SK-N-DZ (cell line): ENCODE data around the gene GULP1.
"Not testable (repeated sequence)": the region's sequence is repeated elsewhere in the genome, so short reads cannot be mapped to it uniquely, and the experiment has no call there.

ENCODE experiments used
- DNase-seq: peaks from one replicate; pipeline ENCODE4 v3.0.0-alpha.2; 2015; ENCODE audit warnings: low spot score

The GULP1 gene

DNA sequence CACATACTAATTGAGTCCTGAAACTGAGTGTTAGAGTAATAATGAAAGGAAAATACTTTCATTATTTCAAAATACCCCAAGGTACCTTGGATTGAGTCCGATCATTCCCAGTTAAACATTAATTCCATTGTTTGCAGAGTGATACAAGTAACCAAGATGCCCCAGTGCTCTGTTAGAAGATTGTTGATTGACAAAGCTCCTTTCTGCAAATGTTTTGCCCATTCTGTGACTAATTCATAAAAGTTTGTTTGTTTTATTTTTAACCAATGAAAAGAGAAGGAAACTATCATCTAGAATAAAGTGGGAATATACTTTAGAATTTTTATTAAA lies 124.0 kb downstream of the GULP1 start:
- DNase-seq: no peak

DNA sequence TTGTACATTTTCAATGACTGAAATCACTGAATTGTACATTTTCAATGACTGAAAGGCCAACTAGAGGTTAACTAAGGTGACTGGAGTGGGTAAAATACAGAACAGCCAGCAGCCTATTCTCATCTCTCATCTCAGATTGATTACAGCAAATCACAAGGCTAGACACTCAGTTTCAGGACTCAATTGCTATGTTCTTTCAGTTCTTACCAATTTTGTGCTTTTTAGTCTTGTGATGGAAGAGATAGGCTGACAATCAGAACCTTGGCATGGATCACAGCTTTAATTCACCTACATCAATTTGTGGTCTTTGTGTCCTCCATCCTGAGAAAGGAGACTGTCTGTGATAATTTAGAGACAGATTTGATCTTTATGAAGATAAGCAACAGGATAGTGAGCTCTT lies 124.7 kb downstream of the GULP1 start:
- DNase-seq: peak; percentile 96

DNA sequence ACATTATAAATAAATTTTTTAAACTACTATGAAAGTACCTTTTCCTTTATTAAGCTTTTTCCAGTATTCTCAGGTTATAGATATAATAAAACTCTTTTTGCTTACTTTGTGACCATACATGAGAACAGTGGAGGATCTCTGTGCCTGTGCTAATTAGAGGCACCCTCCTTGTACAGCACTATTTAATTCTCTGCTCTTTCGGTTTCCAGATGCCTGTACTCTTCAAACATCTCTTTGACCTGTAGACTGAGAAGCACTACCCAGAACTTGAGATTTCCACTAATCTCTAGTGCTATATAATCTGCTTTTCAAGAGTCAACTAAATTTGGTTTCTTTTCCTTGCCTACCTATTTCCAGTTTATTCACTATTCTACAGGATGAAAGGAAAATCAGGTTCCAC lies 131.1 kb downstream of the GULP1 start:
- DNase-seq: no peak

DNA sequence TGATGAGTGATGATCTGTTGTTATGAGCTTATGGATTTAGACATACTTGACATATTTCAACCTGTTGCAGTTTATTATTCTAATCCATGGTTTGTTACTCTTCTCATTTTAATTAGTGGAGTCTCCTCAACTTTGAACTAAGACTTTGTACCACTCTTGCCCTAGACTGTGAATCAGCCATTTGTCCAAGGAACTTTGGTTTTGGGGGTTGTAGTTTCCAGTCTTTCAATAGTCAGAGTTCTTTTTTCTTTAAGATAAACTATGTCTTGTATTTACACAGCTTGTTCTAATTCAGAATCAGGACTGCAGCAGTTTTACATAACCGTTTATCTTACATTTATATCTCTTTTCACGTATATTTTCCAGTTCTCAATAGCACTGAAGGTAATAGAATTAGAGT lies 133.6 kb downstream of the GULP1 start:
- no peak for DNase-seq

DNA sequence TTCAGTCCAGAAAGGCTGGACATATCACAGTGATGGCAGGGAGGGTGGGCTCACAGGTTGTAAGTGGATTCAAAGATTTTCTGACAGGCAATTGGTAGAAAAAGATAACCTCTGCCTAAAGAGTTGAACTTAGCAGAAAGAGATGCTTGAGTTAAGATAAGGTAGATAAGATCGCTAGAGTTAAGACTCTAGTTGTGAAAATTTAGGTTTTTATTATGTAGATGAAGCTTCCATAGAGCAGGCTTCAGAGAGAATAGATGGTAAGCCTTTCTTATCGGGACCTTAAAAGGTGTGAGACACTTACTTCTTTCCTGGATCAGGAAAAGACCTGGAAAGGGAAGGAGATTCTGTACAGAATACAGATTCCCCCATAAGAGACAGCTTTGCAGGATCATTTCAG lies 134.4 kb downstream of the GULP1 start:
- DNase-seq: no peak

DNA sequence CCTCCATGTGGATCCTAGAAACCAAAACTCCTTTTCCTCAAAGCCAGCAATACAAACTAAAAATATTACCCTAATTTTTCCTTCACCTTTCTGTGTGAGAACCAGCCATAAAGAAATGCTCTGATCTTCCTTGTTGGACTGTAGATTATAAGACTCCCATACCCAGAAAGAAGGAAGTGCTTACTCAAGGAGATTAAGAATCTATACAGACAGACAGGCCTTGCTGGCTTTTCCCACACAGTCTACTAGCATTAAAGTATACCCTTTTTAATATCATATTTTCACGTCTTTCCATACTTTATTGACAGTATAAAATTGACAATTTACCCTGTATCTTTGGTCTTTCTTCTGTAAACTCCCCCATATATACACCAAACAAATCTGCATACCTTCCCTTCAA lies 139.0 kb downstream of the GULP1 start:
- no peak for DNase-seq

DNA sequence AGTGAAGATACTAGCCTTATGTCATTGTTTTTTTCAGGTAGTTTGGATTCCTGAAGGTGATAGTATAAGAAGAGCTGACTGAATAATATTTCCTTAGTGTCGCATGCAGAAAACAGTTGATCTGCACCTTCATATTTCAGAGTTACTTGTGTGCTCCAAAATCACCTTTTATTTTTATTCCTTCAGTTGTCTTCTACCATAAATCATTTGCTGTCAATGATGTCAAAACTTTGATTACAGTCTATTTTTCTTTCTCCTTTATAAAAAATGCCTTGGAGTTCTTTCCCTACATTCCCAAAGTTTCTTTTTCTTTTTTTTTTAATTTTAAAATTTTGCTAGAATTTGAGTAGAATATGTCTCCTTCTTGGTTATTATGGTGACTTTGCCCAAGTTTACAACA lies 142.3 kb downstream of the GULP1 start:
- DNase-seq: no peak

DNA sequence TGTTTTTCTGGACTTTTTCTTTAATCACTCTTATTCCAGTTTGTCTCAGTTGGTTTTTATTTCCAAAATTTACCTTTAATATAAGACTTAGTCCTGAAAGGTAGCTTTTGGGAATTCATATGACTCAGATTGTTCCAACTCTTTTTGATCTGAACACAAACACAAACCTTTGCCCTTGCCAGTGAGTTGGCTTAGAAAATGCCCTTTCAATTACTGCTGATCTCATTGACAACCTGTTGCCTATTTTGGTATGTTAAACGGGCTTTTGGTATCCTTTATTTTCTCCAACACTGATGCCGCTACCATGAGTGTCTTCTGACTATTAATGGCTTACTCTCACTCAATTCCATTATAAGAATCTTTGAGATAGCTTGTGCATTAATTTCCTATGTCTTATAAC lies 143.4 kb downstream of the GULP1 start:
- DNase-seq: no peak

DNA sequence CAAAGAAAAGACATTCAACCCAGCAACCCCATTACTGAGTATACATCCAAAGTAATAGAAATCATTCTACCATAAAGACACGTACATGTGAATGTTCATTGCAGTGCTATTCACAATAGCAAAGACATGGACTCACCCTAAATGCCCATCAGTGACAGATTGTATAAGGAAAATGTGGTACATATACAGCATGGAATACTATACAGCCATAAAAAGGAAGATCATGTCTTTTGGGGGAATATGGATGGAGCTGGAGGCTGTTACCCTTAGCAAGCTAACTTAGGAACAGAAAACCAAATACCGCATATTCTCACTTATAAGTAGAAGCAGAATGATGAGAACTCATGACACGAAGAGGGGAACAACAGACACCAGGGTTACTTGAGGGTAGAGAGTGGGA lies 145.9 kb downstream of the GULP1 start:
- no peak for DNase-seq

DNA sequence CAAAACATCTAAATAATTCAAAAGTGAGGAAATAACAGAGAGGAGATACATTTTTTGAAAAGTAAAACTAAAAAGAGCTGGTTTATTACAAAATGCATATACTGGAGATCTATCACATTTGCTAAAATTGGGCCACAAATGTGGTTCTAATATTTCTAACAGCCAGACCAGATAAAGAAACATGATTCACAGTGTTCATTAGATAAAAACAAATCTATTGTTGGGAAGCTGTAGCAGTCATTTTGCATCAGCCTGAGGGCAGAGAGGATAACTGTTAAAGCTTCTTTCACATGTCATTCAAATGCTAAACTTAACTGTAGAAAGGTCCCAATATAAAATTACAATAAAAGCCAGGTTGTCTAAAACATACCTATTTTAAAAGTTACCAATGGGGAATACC lies 148.3 kb downstream of the GULP1 start:
- no peak for DNase-seq

DNA sequence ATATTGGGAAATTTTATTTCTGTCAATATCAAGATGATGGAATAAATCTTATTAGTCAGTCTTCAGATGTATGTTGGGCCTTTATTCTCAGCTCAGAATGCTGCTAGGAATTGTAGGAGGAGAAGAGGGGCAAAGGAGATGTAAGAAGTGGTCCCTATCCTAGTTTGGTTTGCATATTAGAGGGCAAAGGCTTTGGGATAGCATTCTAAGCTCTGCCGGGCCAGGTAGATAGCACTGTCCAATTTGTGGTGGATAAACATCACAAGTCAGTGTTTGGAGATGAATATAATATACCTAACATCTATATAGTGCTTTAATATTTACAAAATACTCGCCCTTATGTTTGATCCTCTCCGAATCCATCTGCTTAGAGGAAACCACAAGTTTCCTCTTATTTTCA lies 149.2 kb downstream of the GULP1 start:
- DNase-seq: no peak

DNA sequence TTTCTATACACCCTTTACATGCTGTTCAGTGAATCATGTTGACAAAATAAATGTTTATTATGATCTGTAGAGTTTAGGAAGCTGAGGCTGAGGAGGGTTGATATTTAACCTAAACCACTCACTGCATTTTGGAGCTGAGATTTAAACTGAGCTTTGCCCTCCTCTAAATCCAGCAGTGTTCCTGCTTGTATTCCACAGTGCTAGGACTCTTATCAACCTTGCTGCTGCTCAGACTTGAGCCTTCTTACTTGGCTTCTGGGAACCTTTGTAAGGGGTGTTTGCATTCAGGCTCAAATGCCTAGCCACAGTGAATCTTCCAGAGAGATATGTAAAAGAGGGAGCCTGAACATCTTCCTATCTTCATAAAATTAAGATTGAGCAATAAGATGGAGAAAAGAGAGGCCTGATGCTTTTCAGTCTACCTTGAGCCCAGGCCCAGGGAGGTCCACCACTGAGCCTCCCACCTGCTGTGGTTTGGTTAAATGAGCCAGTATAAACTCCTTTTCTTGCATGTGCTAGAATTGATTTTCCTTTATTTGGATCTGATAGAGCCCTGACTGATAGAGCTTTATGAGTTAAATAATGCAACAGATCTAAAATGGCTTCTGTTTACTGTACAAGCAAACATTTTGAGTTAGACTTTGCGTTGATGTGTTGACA lies 149.7 kb downstream of the GULP1 start:
- DNase-seq: no peak

DNA sequence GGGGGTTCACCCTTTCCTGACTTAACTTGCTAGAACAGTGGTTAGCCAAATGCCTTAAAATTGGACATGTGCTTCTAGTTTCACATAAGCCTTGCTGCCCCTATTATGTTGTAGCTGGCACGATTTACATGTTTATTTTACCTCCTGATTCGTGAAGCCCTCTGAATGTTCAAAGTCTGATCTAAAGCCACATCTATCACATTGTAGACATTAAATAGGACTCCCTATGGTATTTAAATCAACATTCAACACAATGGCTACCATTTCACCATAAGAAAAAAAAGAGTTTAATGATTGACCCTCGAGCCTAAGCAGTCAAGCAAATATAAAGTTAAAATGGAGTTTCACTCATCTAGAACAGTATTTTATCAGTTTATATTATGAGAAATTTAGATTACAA lies 151.5 kb downstream of the GULP1 start:
- DNase-seq: no peak

DNA sequence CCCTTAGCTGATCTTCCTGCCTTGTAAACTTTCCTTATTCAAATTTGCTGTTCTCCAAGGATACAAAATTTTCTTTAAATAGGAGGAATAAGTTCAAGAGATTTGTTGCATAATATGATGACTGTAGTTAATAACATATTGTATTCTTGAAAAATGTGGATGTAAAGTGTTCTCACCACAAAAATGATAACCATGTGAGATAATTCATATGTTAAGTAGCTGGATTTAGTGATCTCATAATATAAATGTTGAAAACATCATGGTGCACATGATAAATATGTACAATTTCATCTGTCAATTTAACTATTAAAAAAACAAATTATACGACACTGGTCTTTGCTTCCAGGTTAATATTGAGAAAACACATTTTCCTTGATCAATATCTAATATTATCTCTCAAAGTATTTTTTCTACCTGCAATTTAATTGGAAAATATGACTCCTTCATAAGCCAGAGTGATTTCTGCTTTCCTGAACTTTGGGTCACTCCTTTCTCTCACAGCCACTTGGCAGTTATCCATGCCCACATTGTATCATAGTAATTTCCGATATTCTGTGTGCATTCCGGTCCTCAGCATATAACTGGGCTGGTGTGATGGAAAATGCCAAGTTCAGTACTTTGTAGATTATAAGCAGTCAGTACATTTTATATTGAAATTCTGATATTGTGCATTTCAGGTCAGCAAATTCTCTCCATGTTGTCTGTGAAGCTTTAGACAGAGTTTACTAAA lies 152.6 kb downstream of the GULP1 start:
- DNase-seq: no peak

DNA sequence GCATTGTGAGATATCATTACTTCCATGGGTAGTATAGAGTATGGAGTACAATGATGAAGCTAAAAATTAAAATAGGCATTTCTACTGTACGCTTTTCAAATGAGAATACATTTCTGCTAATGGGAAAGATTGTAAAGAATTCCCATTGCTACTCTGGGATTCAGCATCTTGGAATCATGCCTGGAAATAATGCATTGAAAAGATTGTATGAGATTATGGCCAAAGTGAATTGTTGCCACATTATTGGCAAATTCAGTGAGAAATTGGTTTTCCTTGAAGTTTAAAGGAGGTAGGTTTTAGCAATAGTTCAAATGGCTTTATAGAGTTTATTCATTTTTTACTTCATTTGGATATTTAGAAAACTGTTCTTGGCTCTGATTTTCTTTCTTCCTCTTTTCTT lies 157.9 kb downstream of the GULP1 start:
- DNase-seq: no peak

DNA sequence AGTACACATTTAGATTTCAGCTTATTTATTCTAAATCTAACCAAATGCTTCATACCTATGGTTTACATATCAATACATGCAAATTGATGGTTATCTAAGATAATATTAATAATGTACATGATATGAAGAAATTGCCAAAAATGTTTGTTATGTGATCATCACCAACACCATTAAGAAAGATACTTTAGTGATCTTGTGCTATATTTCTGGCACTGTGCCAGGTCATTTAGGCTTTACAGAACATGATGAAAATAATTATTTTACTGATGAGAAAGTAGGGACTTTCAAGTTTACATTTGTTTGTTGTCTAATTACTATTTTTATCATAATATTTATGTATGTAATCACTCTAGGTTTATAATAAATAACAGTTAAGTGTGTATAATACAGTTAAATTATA lies 158.3 kb downstream of the GULP1 start:
- DNase-seq: no peak

DNA sequence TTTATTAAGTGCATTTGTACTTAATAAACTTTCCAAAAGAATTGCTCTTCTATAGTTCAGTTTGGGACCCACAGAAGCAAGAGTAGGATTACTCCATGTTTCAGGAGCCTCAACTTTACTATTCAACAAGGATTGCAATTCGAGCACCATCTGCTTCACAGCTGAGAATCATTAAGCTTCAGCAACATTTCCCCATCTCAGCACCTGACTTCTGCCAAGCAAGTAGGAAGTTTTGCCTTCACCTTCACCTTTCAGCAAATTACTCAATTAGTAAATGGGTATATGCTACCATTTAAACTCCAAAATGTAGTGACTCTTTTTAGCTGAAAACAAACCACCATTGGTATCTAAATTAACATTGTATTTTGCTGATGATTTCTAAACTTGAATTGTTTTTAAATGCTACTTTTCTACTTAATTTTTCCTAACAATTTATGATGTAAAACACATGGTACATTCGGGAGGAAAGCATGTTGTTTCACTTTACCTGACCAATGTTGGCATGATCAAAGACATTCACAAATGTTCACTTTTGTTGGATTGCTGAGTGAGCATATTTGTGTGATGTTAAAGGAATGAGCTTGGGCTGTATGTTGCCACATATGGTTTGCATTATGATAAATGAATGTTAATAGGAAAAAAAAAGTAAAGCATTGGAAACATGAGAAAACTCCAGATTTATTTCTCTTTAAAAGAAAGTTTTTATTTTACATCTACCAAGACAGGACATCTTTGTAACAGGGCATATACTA lies 159.2 kb downstream of the GULP1 start:
- DNase-seq: no peak

DNA sequence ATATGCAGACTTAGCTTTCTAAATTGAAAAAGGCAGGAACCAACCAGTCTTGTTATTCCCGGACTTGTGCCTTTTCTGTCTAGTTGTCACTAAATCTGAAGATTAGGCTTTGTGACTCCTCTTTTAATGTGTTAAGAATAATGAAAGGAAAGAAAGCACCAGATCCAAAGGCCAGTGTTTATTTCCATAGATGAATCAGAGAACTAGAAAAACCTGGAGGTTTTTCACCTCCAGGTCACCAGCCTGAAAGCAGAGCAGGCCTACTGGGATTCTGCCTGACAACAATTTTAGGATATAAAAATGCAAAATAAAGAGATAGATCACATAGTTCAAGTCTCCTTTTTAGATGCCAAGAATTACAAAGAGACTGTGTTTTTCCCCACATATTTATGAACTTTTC lies 160.4 kb downstream of the GULP1 start:
- DNase-seq: no peak

DNA sequence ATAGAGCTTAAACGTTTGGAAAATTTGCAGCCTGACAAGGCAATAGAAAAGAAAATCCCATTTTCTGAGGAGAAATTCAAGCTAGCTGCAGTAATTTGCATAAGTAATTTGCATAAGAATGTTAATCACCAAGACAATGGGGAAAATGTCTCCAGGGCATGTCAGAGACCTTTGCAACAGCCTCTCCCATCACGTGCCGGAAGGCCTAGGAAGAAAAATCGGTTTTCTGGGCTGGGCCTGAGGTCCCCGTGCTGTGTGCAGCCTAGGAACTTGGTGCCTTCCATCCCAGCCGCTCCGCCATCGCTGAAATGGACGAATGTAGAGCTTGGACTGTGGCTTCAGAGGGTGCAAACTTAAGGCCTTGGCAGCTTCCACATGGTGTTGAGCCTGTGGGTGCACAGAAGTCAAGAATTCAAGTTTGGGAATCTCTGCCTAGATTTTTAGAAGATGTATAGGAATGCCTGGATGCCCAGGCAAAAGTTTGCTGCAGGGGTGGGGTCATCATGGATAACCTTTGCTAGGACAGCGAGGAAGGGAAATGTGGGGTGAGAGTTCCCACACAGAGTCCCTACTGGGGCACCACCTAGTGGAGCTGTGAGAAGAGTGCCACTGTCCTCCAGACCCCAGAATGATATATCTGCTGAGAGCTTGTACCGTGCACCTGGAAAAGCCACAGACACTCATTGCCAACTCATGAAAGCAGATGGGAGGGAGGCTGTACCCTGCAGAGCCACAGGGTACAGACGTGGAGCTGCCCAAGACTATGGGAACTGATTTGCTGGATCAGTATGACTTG lies 164.6 kb downstream of the GULP1 start:
- no peak for DNase-seq

DNA sequence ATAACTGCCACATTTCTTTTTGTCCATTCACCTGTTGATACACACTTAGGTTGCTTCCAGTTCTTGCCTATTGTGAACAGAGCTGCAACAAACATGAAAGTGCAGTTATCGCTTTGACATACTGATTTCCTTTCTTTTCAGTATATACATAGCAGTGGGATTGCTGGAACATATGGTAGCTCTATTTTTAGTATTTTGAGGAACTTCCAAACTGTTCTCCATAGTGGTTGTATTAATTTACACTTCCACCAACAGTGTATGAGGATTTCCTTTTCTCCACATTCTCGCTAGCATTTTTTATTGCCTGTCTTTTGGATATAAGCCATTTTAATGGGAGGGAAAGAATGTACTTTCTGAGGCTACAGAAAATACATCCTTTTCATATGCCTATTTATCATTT lies 167.4 kb downstream of the GULP1 start:
- DNase-seq: no peak

DNA sequence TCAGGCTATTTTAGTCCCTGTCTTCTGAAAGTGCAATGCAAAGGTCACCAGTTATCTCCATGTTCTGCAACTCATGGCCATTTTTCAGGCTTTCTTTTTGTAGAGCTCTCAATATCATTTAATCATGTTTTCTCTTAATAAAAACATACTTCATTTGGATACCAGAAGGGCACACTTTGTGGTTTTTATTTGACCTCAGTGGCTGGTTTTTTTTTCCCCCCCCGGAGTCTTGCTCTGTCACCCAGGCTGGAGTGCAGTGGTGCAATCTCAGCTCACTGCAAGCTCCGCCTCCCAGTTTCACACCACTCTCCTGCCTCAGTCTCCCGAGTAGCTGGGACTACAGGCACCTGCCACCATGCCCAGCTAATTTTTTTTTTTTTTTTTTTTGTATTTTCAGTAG lies 174.4 kb downstream of the GULP1 start:
- not testable (repeated sequence) for DNase-seq

DNA sequence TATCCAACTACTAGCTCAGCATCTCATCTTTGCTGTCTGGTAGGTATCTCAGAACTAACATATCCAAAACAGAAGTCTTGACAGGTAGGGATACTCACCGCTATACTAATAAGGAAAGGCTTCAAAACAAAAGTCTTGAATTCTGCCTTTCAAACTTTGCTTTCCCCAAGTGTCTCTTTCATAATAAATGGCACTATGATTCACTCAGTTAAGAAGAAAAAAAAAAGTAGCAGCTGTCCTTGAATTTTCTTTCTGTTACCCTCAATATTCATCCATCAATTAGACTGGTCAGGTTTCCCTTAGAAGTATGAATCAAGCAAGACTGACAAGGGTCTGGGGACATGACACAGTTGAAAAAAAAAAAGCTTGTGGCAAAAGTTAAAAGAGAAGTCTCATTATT lies 175.1 kb downstream of the GULP1 start:
- peak; percentile 32 for DNase-seq
